WTC11 (cell line): ENCODE measurements around the gene KRT83. TPM values are rescaled to one million over a fixed set of nuclear protein-coding genes. Genes with fewer than 3 reads are reported as not detected.

Experiments used
- ATAC-seq: fragments of 200-7000 bp; cut with Tn5 transposase; 2 replicates; pipeline ENCODE4 v1.10.0; 2021; ENCODE audit warnings: mild to moderate bottlenecking, moderate library complexity
- CTCF ChIA-PET: fragments of 300-600 bp; sonication (Branson Sonifier 250); formaldehyde crosslinking; loops from one replicate; lab custom pipeline; 2021; ENCODE audit warnings: antibody characterized with exemption; lab: Charles Lee
- POLR2A ChIA-PET: fragments of 350-600 bp; sonication (Branson Sonifier 250); formaldehyde crosslinking; loops from one replicate; lab custom pipeline; 2021; ENCODE audit warnings: antibody characterized with exemption; lab: Charles Lee
- DNase-seq: peaks from one replicate; pipeline ENCODE4 v3.0.0; 2021; ENCODE audit warnings: low spot score
- H3K27ac Mint-ChIP-seq: 2 replicates; pipeline ENCODE4 v1.8.0; 2021; ENCODE audit warnings: mixed read lengths
- H3K27me3 Mint-ChIP-seq: 2 replicates; pipeline ENCODE4 v1.8.0; 2021; ENCODE audit warnings: low read depth, mild to moderate bottlenecking, moderate library complexity, mixed read lengths
- H3K36me3 Mint-ChIP-seq: 2 replicates; pipeline ENCODE4 v1.8.0; 2021; ENCODE audit warnings: mixed read lengths
- H3K4me1 Mint-ChIP-seq: 2 replicates; pipeline ENCODE4 v1.8.0; 2022; ENCODE audit warnings: mixed read lengths
- H3K4me3 Mint-ChIP-seq: 2 replicates; pipeline ENCODE4 v1.8.0; 2021; ENCODE audit warnings: mild to moderate bottlenecking, moderate library complexity, mixed read lengths
- H3K9me3 Mint-ChIP-seq: 2 replicates; pipeline ENCODE4 v1.8.0; 2021; ENCODE audit warnings: mixed read lengths
- ATF1 ChIP-seq: sonication (generic); formaldehyde crosslinking; IDR thresholded peaks from 2 replicates; pipeline ENCODE4 v1.8.1; 2023; ENCODE audit warnings: mild to moderate bottlenecking, moderate library complexity, missing genetic modification reagents
- CREB1 ChIP-seq: sonication (generic); formaldehyde crosslinking; IDR thresholded peaks from 2 replicates; pipeline ENCODE4 v1.8.0; 2023; ENCODE audit warnings: mild to moderate bottlenecking, missing genetic modification reagents
- E2F1 ChIP-seq: sonication (generic); formaldehyde crosslinking; IDR thresholded peaks from 2 replicates; pipeline ENCODE4 v1.8.0; 2022; ENCODE audit warnings: mild to moderate bottlenecking, missing genetic modification reagents
- ETV6 ChIP-seq: sonication (generic); formaldehyde crosslinking; IDR thresholded peaks from 2 replicates; pipeline ENCODE4 v1.8.1; 2022; ENCODE audit warnings: mild to moderate bottlenecking, missing genetic modification reagents
- FOXP1 ChIP-seq: sonication (generic); formaldehyde crosslinking; IDR thresholded peaks from 2 replicates; pipeline ENCODE4 v1.8.0; 2022; ENCODE audit warnings: missing genetic modification reagents, mild to moderate bottlenecking, moderate library complexity, borderline replicate concordance
- GRHL2 ChIP-seq: fragments of 250-450 bp; sonication (Bioruptor Pico); IDR thresholded peaks from 2 replicates; pipeline ENCODE4 v1.8.0; 2022; ENCODE audit warnings: mild to moderate bottlenecking, moderate library complexity; ENCODE audit not compliant: insufficient replicate concordance, severe bottlenecking
- JAZF1 ChIP-seq: fragments of 250-450 bp; sonication (Bioruptor Pico); IDR thresholded peaks from 2 replicates; pipeline ENCODE4 v1.9.0; 2021; ENCODE audit warnings: moderate library complexity, mild to moderate bottlenecking, inconsistent platforms
- JUN ChIP-seq: sonication (generic); formaldehyde crosslinking; IDR thresholded peaks from 2 replicates; pipeline ENCODE4 v1.8.0; 2023; ENCODE audit warnings: mild to moderate bottlenecking, missing genetic modification reagents
- KAT7 ChIP-seq: sonication (generic); formaldehyde crosslinking; IDR thresholded peaks from 2 replicates; pipeline ENCODE4 v1.8.1; 2023; ENCODE audit warnings: missing genetic modification reagents, mild to moderate bottlenecking, borderline replicate concordance
- MAX ChIP-seq: sonication (generic); formaldehyde crosslinking; IDR thresholded peaks from 2 replicates; pipeline ENCODE4 v1.8.0; 2022; ENCODE audit warnings: mild to moderate bottlenecking, missing genetic modification reagents
- NFATC4 ChIP-seq: fragments of 250-450 bp; sonication (Bioruptor Pico); IDR thresholded peaks from 2 replicates; pipeline ENCODE4 v1.9.0; 2021; ENCODE audit warnings: mild to moderate bottlenecking
- NFE2L1 ChIP-seq: sonication (generic); formaldehyde crosslinking; IDR thresholded peaks from 2 replicates; pipeline ENCODE4 v1.8.1; 2023; ENCODE audit warnings: missing genetic modification reagents
- PRDM15 ChIP-seq: sonication (generic); formaldehyde crosslinking; IDR thresholded peaks from 2 replicates; pipeline ENCODE4 v1.8.0; 2022; ENCODE audit warnings: missing genetic modification reagents
- TCF7 ChIP-seq: sonication (generic); formaldehyde crosslinking; IDR thresholded peaks from 2 replicates; pipeline ENCODE4 v1.8.0; 2022; ENCODE audit warnings: mild to moderate bottlenecking, low read depth, missing genetic modification reagents, moderate library complexity
- TP53 ChIP-seq: sonication (generic); formaldehyde crosslinking; IDR thresholded peaks from 2 replicates; pipeline ENCODE4 v1.8.1; 2023; ENCODE audit warnings: mild to moderate bottlenecking, missing genetic modification reagents
- USF2 ChIP-seq: sonication (generic); formaldehyde crosslinking; IDR thresholded peaks from 2 replicates; pipeline ENCODE4 v1.8.1; 2023; ENCODE audit warnings: mild to moderate bottlenecking, missing genetic modification reagents, moderate library complexity
- ZNF138 ChIP-seq: sonication (generic); formaldehyde crosslinking; conservative IDR thresholded peaks from 2 replicates; pipeline ENCODE4 v1.8.1; 2022; ENCODE audit warnings: mild to moderate bottlenecking, moderate library complexity, missing genetic modification reagents
- ZNF416 ChIP-seq: fragments of 250-450 bp; sonication (Bioruptor Pico); IDR thresholded peaks from 2 replicates; pipeline ENCODE4 v1.9.0; 2021; ENCODE audit warnings: mild to moderate bottlenecking, inconsistent platforms
- ZNF425 ChIP-seq: fragments of 250-450 bp; sonication (Bioruptor Pico); conservative IDR thresholded peaks from 2 replicates; pipeline ENCODE4 v1.9.0; 2021; ENCODE audit warnings: mild to moderate bottlenecking
- ZNF512 ChIP-seq: sonication (generic); formaldehyde crosslinking; IDR thresholded peaks from 2 replicates; pipeline ENCODE4 v1.8.1; 2022; ENCODE audit warnings: missing genetic modification reagents, borderline replicate concordance
- total RNA-seq: library from RNA; stranded (reverse); gene quantifications from 3 replicates; pipeline ENCODE4 v1.2.3, GENCODE V29; 2021

Gene KRT83
- total RNA-seq, 1 experiment from 2014 or later, result not detected

- TF ChIP-seq E2F1, result no peak
- TF ChIP-seq ETV6, result no peak
- no peak for TF ChIP-seq ATF1 (CRISPR knock-in tag)
- TF ChIP-seq PRDM15 (CRISPR knock-in tag), result no peak
- no peak for TF ChIP-seq TCF7
- TF ChIP-seq TP53, result no peak
- TF ChIP-seq JUN (CRISPR knock-in tag), result no peak
- TF ChIP-seq JAZF1 (CRISPR knock-in tag), result no peak
- no peak for TF ChIP-seq NFE2L1 (CRISPR knock-in tag)
- no peak for TF ChIP-seq NFATC4 (CRISPR knock-in tag)
- TF ChIP-seq CREB1 (CRISPR knock-in tag), result no peak
- TF ChIP-seq ZNF416 (CRISPR knock-in tag), result no peak
These were observed 40.4 kb upstream of the KRT83 start (continued) for GRCh38 chr12:52361553-52361952.

GRCh38 chr12:52360663-52361271, 39.6 kb upstream of the KRT83 start:
- ChIA-PET POLR2A (no interaction called here), CTCF (interaction anchor here (0.8 to 2.6 kb wide), 15 partner anchors 8 to 519 kb away, joined by 3 to 12 read pairs (median 4); partner anchors contain the start of gene KRT5)
- no peaks in the 10 kb centered on the region for H3K27me3 Mint-ChIP-seq

More at GRCh38 chr12:52360663-52361271, 39.6 kb upstream of the KRT83 start:
- no peaks in the 10 kb centered on the region for H3K36me3 Mint-ChIP-seq
- peaks cover 15% of the 10 kb centered on the region; the same call in 1 of the 2 replicates for H3K4me1 Mint-ChIP-seq
- no peaks in the 10 kb centered on the region for H3K9me3 Mint-ChIP-seq
- TF ChIP-seq USF2 (CRISPR knock-in tag) (no peak), FOXP1 (CRISPR knock-in tag) (no peak), ETV6 (no peak), GRHL2 (no peak), MAX (CRISPR knock-in tag) (no peak), ZNF138 (CRISPR knock-in tag) (no peak), KAT7 (CRISPR knock-in tag) (no peak), ZNF512 (CRISPR knock-in tag) (no peak), ZNF425 (CRISPR knock-in tag) (no peak)
- TF ChIP-seq, all 79 proteins: peak for 0
- Mint-ChIP-seq H3K27ac (no peak overlapping the region), H3K4me3 (no peak overlapping the region)
- ATAC-seq, result no peak
- DNase-seq, result no peak
